Activated T-cell treated with anti-CD3 and anti-CD28 coated beads for 1 hour (primary cell): Measurements from ENCODE around the gene PRR11.
A peak's percentile ranks its signal among the peaks of the same experiment; 100 is the strongest.
"Not testable (repeated sequence)": the region's sequence is repeated elsewhere in the genome, so short reads cannot be mapped to it uniquely, and the experiment has no call there.

Source experiments
- DNase-seq: peaks from one replicate; pipeline ENCODE4 v3.0.0-alpha.2; 2020; ENCODE audit warnings: low read depth

The PRR11 gene

GRCh38 chr17:59220328-59221158 is 65.0 kb downstream of the PRR11 start, which contains the start of gene GDPD1:
GDPD1 (plus strand) TSS chr17:59220511; CDS start chr17:59220610, 99 bp downstream.
- peak; percentile 96 for DNase-seq

- no peak for DNase-seq
Measured at GRCh38 chr17:59221159-59221847, 65.8 kb downstream of the PRR11 start.

- no peak for DNase-seq
Measured at GRCh38 chr17:59223813-59224212, 68.3 kb downstream of the PRR11 start.

DNA sequence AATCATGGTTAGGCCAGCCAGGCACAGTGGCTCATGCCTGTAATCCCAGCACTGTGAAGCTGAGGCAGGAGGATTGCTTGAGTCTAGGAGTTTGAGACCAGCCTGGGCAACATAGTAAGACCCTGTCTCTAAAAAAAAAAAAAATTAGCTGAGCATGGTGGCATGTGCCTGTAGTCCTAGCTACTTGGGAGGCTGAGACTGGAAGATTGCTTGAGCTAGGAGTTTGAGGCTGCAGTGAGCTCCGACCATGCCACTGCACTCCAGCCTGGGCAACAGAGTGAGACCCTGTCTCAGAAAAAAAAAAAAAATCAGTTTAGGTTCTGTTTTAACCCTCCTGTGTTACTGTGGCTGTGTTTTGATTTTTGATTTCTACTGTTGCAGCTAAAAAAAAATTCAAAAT is 73.0 kb downstream of the PRR11 start:
- DNase-seq, result not testable (repeated sequence)

DNA sequence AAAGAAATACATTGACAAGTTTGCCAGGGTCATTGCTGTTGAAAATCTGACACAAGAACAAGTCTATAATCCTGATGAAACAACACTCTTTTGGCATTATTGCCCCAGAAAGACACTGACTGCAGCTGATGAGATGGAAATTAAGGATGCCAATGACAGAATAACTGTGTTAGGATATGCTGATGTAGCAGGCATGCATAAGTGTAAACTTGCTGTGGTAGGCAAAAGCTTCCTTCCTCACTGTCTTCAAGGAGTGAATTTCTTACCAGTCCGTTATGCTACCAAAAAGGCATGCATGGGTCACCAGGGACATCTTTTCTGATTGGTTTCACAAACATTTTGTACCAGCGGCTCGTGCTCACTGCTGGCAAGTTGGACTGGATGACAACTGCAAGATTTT is 75.2 kb downstream of the PRR11 start:
- DNase-seq, result no peak

GRCh38 chr17:59234631-59235030 is 79.1 kb downstream of the PRR11 start:
- DNase-seq, result no peak

GRCh38 chr17:59238906-59239305 is 83.4 kb downstream of the PRR11 start:
- DNase-seq, result no peak

DNA sequence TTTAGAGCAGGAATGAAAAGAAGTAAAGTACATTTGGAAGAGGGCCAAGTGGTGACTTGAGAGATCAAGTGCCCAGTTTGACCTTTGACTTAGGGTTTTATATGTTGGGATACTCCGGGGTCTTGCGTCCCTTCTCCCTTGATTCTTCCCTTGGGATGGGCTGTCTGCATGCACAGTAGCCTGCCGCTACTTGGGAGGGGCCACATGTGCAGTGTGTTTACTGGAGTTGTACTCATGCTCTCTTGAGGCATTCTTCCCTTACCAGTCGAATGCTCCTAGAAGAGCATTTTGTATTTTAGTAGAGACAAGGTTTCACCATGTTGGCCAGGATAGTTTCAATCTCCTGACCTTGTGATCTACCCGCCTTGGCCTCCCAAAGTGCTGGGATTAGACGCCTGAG is 88.5 kb downstream of the PRR11 start:
- no peak for DNase-seq
